HG03108 (cell line): ENCODE results near the gene HOXB6.

Experiments used
- ATAC-seq: cut with Tn5 transposase; IDR thresholded peaks from one replicate; pipeline ENCODE4 v1.9.1; 2021; ENCODE audit warnings: moderate library complexity; ENCODE audit not compliant: unreplicated experiment

HOXB6 gene

GRCh38 chr17:48611213-48611612 lies 6.4 kb upstream of the HOXB6 start:
- no peak for ATAC-seq

- no peak for ATAC-seq
Measured at GRCh38 chr17:48610282-48611211, 5.8 kb upstream of the HOXB6 start, which contains the start of gene HOXB7. TSS of gene HOXB7 (minus strand) at chr17:48611017. CDS start at chr17:48610918, 99 bp downstream.

GRCh38 chr17:48609759-48610281 lies 5.0 kb upstream of the HOXB6 start:
- ATAC-seq = no peak

- ATAC-seq = no peak
Measured at GRCh38 chr17:48609033-48609432, 4.2 kb upstream of the HOXB6 start.

- no peak for ATAC-seq
Measured at GRCh38 chr17:48608494-48608834, 3.7 kb upstream of the HOXB6 start.

- no peak for ATAC-seq
Measured at GRCh38 chr17:48606892-48607614, 2.3 kb upstream of the HOXB6 start.

GRCh38 chr17:48605991-48606891 lies 1.5 kb upstream of the HOXB6 start:
- no peak for ATAC-seq

GRCh38 chr17:48605409-48605919 lies 678 bp upstream of the HOXB6 start:
- no peak for ATAC-seq

GRCh38 chr17:48603959-48604769 lies 622 bp downstream of the HOXB6 start:
- no peak for ATAC-seq

GRCh38 chr17:48601539-48602425 lies 3.0 kb downstream of the HOXB6 start:
- no peak for ATAC-seq

GRCh38 chr17:48601207-48601538 lies 3.6 kb downstream of the HOXB6 start:
- ATAC-seq = no peak

- ATAC-seq = no peak
Measured at GRCh38 chr17:48600244-48601098, 4.3 kb downstream of the HOXB6 start.

GRCh38 chr17:48599354-48599753 lies 5.4 kb downstream of the HOXB6 start:
- no peak for ATAC-seq

GRCh38 chr17:48598736-48599135 lies 6.0 kb downstream of the HOXB6 start:
- no peak for ATAC-seq

- no peak for ATAC-seq
Measured at GRCh38 chr17:48597778-48598631, 6.8 kb downstream of the HOXB6 start.

GRCh38 chr17:48597528-48597777 lies 7.3 kb downstream of the HOXB6 start:
- no peak for ATAC-seq
